A549 (cell line): ENCODE data around the gene BDNF.

Experiments
- CHD2 ChIP-seq: fragments of 150-350 bp; IDR thresholded peaks from 2 replicates; pipeline ENCODE4 v1.6.1; 2014; ENCODE audit warnings: low read length; ENCODE audit not compliant: partially characterized antibody
- CTCF ChIP-seq: fragments of >200 bp; sonication (Bioruptor Twin); formaldehyde crosslinking; IDR thresholded peaks from 3 replicates; pipeline ENCODE4 v1.5.1; 2016
- E2F6 ChIP-seq: IDR thresholded peaks from 2 replicates; pipeline ENCODE4 v1.6.1; 2012; ENCODE audit warnings: low read depth, borderline replicate concordance
- EP300 ChIP-seq, 2 experiments: fragments of >200 bp; sonication (Bioruptor Twin); formaldehyde crosslinking; IDR thresholded peaks; 2 replicates in 1 of 2; 3 replicates in 1 of 2; pipeline ENCODE4 v1.6.1; 2016 to 2017
- ESRRA ChIP-seq: fragments of 150-350 bp; IDR thresholded peaks from 2 replicates; pipeline ENCODE4 v1.6.1; 2014; ENCODE audit warnings: mild to moderate bottlenecking, low read length, borderline replicate concordance
- FOXS1 ChIP-seq: fragments of 250-450 bp; sonication (Bioruptor Pico); IDR thresholded peaks from 2 replicates; pipeline ENCODE4 v1.5.0; 2020; ENCODE audit warnings: mild to moderate bottlenecking, moderate library complexity
- HOXA7 ChIP-seq: fragments of 250-450 bp; sonication (Bioruptor Pico); IDR thresholded peaks from 2 replicates; pipeline ENCODE4 v1.5.0; 2020; ENCODE audit warnings: mild to moderate bottlenecking, moderate library complexity
- NPAS2 ChIP-seq: fragments of 250-450 bp; sonication (Bioruptor Pico); IDR thresholded peaks from 2 replicates; pipeline ENCODE4 v1.8.0; 2022; ENCODE audit warnings: mild to moderate bottlenecking, moderate library complexity, borderline replicate concordance
- POLR2A ChIP-seq: IDR thresholded peaks from 2 replicates; pipeline ENCODE4 v1.6.1; 2012; ENCODE audit warnings: mild to moderate bottlenecking, low read length
- RAD21 ChIP-seq, 2 experiments: fragments of >200 bp in 1 of 2; sonication (Bioruptor Twin) in 1 of 2; formaldehyde crosslinking in 1 of 2; IDR thresholded peaks in 1 of 2; conservative IDR thresholded peaks in 1 of 2; 2 replicates in 1 of 2; 3 replicates in 1 of 2; pipeline ENCODE4 v1.6.1; 2012 to 2018; ENCODE audit warnings: inconsistent platforms in 1 of 2
- REST ChIP-seq: fragments of 200-600 bp; sonication (generic); IDR thresholded peaks from 2 replicates; pipeline ENCODE4 v1.6.1; 2016; ENCODE audit warnings: antibody characterized with exemption, mild to moderate bottlenecking, moderate library complexity
- SMC3 ChIP-seq: fragments of >200 bp; sonication (Bioruptor Twin); formaldehyde crosslinking; IDR thresholded peaks from 3 replicates; pipeline ENCODE4 v1.6.1; 2018; ENCODE audit warnings: inconsistent platforms
- SREBF2 ChIP-seq: fragments of 450-650 bp; IDR thresholded peaks from 2 replicates; pipeline ENCODE4 v1.6.1; 2014; ENCODE audit warnings: mild to moderate bottlenecking, moderate library complexity
- ZSCAN20 ChIP-seq: fragments of 250-450 bp; sonication (Bioruptor Pico); IDR thresholded peaks from 2 replicates; pipeline ENCODE4 v1.8.0; 2022; ENCODE audit warnings: mild to moderate bottlenecking, moderate library complexity

GRCh38 chr11:27721264-27722116 is 21.2 kb upstream of the BDNF start:
- TF ChIP-seq SREBF2 (no peak), CTCF (no peak), SMC3 (no peak), EP300 (IDR thresholded peaks at IDR 0.05) (no peak), CHD2 (no peak), E2F6 (no peak), ZSCAN20 (CRISPR knock-in tag) (no peak), RAD21 (conservative IDR thresholded peaks at IDR 0.05 in 1 of 2, IDR thresholded peaks at IDR 0.05 in 1 of 2) (no peak), FOXS1 (no peak), POLR2A (no peak), HOXA7 (CRISPR knock-in tag) (no peak), ESRRA (no peak), NPAS2 (CRISPR knock-in tag) (no peak), REST (no peak)
